ENCODE results near the gene CNTNAP2. TPM values are rescaled to one million over a fixed set of nuclear protein-coding genes. Genes with fewer than 3 reads are reported as not detected.

Gene CNTNAP2
- total and polyA plus RNA-seq, 2 of the 8 experiments (the other 6 are each of a cell fraction or from before 2014, with no cell fraction given): 27.9 to 71.0 TPM

DNA sequence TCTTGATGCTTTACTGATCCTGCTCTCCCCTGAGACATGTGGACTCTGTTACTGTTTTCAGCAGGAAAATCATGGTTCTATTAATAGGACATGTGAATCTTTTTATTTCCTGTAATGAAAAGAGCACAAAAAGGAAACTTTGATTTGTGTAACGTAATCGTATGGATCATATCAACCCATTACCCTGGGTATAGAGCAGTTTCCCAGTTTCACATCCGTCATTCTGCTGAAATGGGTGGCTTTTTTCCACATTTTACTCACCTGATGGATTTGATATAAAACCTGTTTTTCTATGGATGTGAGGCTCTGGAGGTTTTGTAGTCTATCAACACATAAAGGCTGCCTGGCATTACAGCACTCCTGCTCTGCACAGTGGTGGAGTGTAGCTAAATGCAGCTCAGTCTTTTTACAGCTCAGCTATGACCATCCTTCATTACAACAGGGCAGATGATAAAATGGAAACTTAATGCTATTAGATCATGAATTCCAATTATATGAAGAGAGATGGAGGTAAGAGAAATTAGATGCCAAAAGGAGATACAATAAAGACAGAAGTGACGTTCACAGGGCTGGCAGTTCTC is 1987.6 kb downstream of the CNTNAP2 start:
- ChIA-PET CTCF (ENCODE audit: partially characterized antibody) (interaction anchor here (1.0 kb wide), 1 partner anchor 38 kb away, joined by 5 read pairs; no protein-coding TSS in a partner anchor), POLR2A (ENCODE audit: partially characterized antibody) (no interaction called here)
- H2BK15ac ChIP-seq (ENCODE audit: low read length): no peak overlapping the region
- no peak overlapping the region for H2BK20ac ChIP-seq (ENCODE audit: low read length)
- 0 out of 4 replicates have a peak, but pooled peaks cover 0 to 3% of the 10 kb centered on the region in 2 experiments for H3K9me3 ChIP-seq (ENCODE audit: insufficient read depth in 2 of 2, low read depth in 1 of 2, low read length in 1 of 2)
- no peak overlapping the region for H2BK5ac ChIP-seq (ENCODE audit: low read depth, low read length)
- no peaks in the 10 kb centered on the region for H3K36me3 ChIP-seq (ENCODE audit: control insufficient read depth in 2 of 4, insufficient read depth in 4 of 4, low read length in 3 of 4)
- no peaks in the 10 kb centered on the region for H3K79me1 ChIP-seq (ENCODE audit: low read depth, low read length)
- H2AK5ac ChIP-seq (ENCODE audit: low read depth, low read length): no peak overlapping the region
- no peak overlapping the region for H3K4me2 ChIP-seq (ENCODE audit: insufficient read depth in 1 of 2, low read depth in 2 of 2, low read length in 2 of 2)
- no peak overlapping the region for H2BK120ac ChIP-seq (replicated peaks; ENCODE audit: low read depth, low read length)
- H4K8ac ChIP-seq (ENCODE audit: extremely low read depth, insufficient read depth, low read length): no peak overlapping the region
- H3K4me3 ChIP-seq (ENCODE audit: extremely low read depth in 1 of 4, insufficient read depth in 2 of 4, low read depth in 3 of 4, low read length in 4 of 4): no peak overlapping the region
- no peak overlapping the region for H3K56ac ChIP-seq (replicated peaks; ENCODE audit: insufficient read length, low read depth, low read length)
- no peaks in the 10 kb centered on the region for H3K27me3 ChIP-seq (replicated peaks in 1 of 4; ENCODE audit: control insufficient read depth in 3 of 4, extremely low read depth in 1 of 4, insufficient read depth in 3 of 4, low read length in 3 of 4)
- H3K23ac ChIP-seq (ENCODE audit: insufficient read length): no peak overlapping the region
- H3K27ac ChIP-seq (ENCODE audit: low read depth, low read length): no peak overlapping the region
- FAIRE-seq (no peak), DNase-seq (ENCODE audit: low read depth in 1 of 2, low spot score in 2 of 2) (no peak)
- no peak overlapping the region for H3K18ac ChIP-seq (ENCODE audit: extremely low read depth, low read length)
- H2AFZ ChIP-seq (ENCODE audit: low read length): no peak overlapping the region
- no peaks in the 10 kb centered on the region for H3K23me2 ChIP-seq (ENCODE audit: low read depth, low read length)
- no peak overlapping the region for H4K91ac ChIP-seq (replicated peaks; ENCODE audit: insufficient read length, low read length)
- TF ChIP-seq KDM1A (IDR thresholded peaks at IDR 0.05; ENCODE audit: borderline replicate concordance, low read length): no peak
- no peak for TF ChIP-seq SP4 (IDR thresholded peaks at IDR 0.05; ENCODE audit: low read length)
- TF ChIP-seq SIRT6 (IDR thresholded peaks at IDR 0.05; ENCODE audit: low read length): no peak
- TF ChIP-seq POLR2AphosphoS5 (IDR thresholded peaks at IDR 0.05; ENCODE audit: low read depth, low read length): no peak
- TF ChIP-seq JUND (IDR thresholded peaks at IDR 0.05; ENCODE audit: low read length): no peak
- TF ChIP-seq MAFK (IDR thresholded peaks at IDR 0.05; ENCODE audit: low read depth, low read length): no peak
- TF ChIP-seq KDM5A (IDR thresholded peaks at IDR 0.05; ENCODE audit: low read length): no peak
- no peak for TF ChIP-seq CHD1 (IDR thresholded peaks at IDR 0.05; ENCODE audit: low read depth, low read length)
- no peak for TF ChIP-seq SAP30 (IDR thresholded peaks at IDR 0.05; ENCODE audit: insufficient read depth, insufficient replicate concordance, low read length)
- 94% methylated on average over 4 of the region's 4 CpGs; no CpG with 5 or more reads in 1 of the 2 experiments for WGBS, 2 experiments (ENCODE audit: extremely low coverage in 1 of 2, insufficient coverage in 1 of 2, insufficient read length in 1 of 2, insufficient replicate concordance in 2 of 2, low coverage in 1 of 2, low lambda C conversion rate in 2 of 2, missing lambda C conversion rate in 1 of 2)
- no peak overlapping the region for H3K14ac ChIP-seq (ENCODE audit: insufficient read length)
- H3K79me2 ChIP-seq (ENCODE audit: control insufficient read depth in 1 of 2, insufficient read depth in 2 of 2, low read length in 2 of 2): no peaks in the 10 kb centered on the region
- no peak overlapping the region for H3K4ac ChIP-seq (replicated peaks; ENCODE audit: insufficient read length, low read depth, low read length)
- H4K5ac ChIP-seq (ENCODE audit: insufficient read length, low read depth, low read length): no peak overlapping the region
- H3K4me1 ChIP-seq (replicated peaks in 1 of 4; ENCODE audit: control insufficient read depth in 3 of 4, insufficient read depth in 4 of 4, low read length in 3 of 4): peaks cover 3 to 10% (median 6%) of the 10 kb centered on the region in 4 experiments; a peak in 6 of 7 replicates
- H2BK12ac ChIP-seq (ENCODE audit: low read depth, low read length): no peak overlapping the region
- H4K20me1 ChIP-seq (replicated peaks in 1 of 2; ENCODE audit: control insufficient read depth in 1 of 2, insufficient read depth in 2 of 2, low read length in 2 of 2): no peaks in the 10 kb centered on the region
- no peak overlapping the region for H3K9ac ChIP-seq (replicated peaks in 1 of 4; ENCODE audit: extremely low read depth in 1 of 4, low read depth in 3 of 4, low read length in 3 of 4)
